Measurements from ENCODE around the gene ANO2.
"Not testable (repeated sequence)": the region's sequence is repeated elsewhere in the genome, so short reads cannot be mapped to it uniquely, and the experiment has no call there.

Gene ANO2

GRCh38 chr12:5716201-5716600, 228.9 kb downstream of the ANO2 start:
- no peak for DNase-seq

GRCh38 chr12:5715021-5715420, 230.0 kb downstream of the ANO2 start:
- DNase-seq, result no peak

GRCh38 chr12:5713599-5714081, 231.4 kb downstream of the ANO2 start:
- DNase-seq, result no peak

DNA sequence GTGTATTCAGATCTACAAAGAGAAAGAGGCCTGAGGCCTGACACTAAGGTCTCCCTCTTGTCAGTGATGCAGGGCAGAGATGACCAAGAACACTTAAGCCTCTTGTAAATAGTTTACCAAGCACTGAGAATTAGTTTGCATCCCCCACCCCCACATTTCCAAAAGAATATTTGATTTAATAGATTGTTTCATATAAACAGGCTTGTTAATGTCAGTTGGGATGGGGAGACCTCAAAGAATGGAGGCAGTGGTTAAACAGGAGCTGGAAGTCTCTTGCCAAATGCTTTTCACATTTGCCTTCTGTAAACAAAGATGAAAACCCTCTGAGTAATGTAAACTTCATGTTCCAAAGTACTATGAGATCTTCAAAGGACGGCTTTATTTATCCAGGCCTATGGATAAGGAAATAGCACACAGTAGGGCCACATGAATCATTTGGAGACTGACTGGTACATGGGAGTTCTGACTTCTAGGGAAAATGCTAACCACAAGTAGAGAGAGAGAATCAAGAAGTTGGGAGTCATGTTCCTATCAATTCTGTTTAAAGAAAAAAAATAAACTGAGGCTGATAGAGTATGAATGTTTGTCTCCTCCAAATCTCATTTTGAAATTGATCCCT, 234.7 kb downstream of the ANO2 start:
- no peak for DNase-seq

DNA sequence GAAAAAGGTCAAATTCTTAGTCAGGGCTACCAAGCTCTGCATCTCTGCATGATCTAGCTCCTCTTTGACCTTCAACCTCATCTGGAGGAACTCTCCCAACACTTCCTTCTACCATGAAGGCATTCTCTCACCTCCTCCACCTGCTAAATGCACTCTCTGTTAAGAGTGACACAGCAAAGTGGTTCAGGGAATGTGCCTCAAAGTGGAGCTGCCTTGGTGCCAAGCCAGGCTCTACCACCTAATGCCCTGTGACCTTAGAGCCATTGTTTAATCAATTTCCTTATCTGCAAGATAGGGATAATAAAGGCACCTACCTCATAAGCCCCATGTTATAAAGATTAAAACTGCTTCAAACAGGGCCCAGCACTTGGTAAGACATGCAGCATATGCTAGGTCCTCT, 236.7 kb downstream of the ANO2 start:
- no peak for DNase-seq

- DNase-seq, result no peak
Observed at GRCh38 chr12:5706247-5706646, 238.8 kb downstream of the ANO2 start.

DNA sequence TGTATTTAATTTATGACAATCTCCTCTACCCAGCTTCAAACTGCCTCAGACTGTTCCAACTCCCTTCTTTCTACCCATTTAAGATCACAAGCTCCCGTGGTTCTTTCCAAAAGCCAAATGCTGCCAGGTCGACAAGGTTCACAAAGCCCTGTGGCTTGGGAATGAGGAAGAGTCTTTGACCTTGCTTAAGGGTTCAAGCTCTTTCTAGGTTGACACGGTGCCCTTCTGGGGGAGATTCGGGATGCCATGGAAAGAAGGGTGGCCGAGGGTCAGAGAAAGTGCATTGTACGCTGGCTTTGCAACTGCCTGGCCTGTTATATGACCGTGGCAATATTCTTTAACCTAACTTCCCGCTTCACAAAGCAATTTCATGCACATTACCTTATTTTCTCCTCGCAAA, 239.3 kb downstream of the ANO2 start:
- DNase-seq, result no peak

GRCh38 chr12:5694759-5695409, 250.2 kb downstream of the ANO2 start:
- no peak for DNase-seq

DNA sequence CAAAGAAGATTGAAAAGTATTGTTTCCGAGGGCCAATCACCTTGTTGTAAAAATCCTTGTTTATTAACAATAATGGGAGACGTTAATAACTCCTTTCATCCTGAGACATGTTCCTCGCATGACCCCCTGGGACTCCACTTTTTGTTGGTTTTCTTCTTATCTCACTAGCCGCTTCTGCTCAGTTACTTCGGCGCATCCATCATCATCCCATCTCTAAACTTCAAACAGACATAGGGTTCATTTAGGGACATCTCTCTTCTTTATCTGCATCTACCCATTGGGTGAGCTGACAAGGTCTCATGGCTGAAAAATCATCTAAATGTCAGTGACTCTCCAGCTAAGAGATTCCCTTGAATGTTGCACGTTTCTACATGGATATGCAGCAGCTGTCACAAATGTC, 252.2 kb downstream of the ANO2 start:
- DNase-seq, result no peak

GRCh38 chr12:5691943-5692342, 253.1 kb downstream of the ANO2 start:
- no peak for DNase-seq

DNA sequence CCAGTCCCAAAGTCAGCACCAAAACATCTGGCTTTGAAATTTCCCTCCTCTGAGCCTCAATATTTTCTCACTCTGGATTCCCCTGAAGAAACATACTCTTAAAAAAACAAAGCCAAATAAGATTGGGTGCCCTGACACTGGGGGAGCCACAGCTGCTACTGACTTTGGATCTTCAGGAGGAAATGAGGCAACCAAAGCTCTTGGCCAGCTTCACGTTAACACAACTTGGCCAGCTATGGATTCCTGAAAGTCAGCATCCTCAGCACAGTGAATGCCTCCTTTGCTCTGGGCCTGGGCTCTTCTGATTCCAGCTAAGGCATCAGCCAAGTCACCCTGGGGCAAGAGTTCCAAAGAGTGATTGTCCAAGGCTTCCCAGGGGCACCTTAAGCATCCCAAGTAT, 254.8 kb downstream of the ANO2 start:
- DNase-seq, result no peak

DNA sequence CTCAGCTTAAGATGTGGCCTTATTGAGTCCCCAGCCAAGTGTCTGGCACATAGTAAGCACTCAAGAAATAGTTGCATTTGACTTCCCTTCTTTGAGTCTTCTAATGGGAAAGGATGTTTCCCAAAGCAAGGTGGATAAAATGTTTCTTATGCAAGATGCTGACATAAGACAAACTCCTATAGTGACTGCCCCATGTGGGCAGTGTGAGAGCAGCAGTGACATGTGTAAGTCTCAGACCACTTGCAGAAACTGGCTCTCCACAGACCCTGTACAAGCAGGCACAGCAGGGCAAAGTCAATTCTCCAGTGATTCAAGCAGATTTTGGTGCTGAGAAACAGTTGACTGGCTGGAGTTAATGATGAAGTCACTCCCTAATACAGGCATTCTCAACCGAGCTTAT, 255.3 kb downstream of the ANO2 start:
- DNase-seq, result no peak

- no peak for DNase-seq
Observed at GRCh38 chr12:5688226-5688625, 256.8 kb downstream of the ANO2 start.

DNA sequence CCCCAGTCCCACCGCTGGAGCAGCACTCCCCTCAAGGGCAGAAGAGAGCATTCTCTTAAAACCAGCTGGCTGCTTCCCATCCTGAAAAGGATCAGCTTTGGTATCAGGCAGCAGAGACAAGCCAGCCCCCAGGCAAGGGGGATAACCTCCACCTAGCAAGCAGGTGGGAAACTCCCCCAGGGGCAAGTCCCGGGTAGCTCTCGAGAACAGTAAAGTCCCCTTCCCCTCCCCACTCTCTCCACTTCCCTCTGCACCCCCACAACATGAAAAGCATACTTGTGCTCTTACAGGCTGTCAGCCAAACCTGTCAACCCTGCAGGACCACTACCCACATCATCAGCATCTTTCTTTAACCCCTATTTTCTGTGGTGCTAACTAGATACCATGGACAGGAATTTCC, 259.1 kb downstream of the ANO2 start:
- no peak for DNase-seq

- DNase-seq, result no peak
Observed at GRCh38 chr12:5684989-5685388, 260.1 kb downstream of the ANO2 start.

DNA sequence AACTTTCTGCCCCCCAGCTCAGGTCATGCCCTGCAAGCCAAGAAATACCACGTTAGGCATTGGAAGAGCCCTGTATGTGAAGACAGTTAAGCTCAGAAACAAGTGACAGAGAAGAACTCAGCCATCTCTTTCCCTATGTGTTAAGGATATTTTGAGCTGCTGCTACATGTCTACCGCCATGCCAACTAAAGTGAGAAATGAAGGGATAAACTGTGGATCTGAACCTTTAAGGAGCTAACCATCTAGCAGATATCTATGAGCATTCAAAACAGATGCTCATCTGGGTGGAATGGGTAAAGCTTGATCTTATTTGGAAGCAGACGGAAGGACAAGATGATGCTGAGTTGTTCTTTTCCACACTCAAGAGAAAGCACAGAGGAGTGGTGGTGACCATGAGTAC, 262.5 kb downstream of the ANO2 start:
- DNase-seq, result no peak

DNA sequence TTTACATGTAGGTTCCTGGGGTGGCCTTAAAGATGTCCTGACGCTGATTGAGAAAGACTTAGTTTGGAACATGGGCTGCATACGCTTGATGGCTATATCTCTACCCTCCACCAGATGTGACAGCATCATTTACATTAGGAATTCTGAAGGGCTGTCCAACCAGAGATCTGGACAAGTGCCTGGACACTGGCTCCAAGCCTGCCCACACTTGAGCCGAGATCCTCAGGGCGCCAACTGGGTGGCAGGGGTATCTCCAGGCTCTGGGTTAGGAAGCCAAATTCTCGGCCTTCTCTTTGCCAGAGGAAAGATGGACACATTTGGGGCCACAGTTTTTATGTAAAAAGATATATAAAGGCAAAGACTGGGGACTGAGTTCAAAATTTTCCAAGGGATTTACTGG, 266.9 kb downstream of the ANO2 start:
- DNase-seq, result no peak

DNA sequence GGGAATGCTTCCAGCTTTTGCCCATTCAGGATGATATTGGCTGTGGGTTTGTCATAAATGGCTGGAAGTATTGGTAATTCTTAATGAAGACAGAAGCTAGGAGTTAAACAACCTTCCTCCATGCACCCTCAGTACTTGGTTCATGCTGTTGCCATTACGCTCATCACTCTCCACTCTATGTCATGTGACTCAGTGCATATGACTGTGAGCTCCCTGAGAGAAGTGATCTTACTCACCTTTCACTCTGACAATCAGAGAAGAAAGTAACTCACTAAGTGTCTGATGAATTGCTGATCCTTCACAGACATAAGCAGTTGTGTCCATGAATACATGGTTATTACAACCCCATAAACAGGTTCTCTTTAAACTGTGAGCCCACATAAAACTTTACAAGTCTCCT, 275.4 kb downstream of the ANO2 start:
- not testable (repeated sequence) for DNase-seq

DNA sequence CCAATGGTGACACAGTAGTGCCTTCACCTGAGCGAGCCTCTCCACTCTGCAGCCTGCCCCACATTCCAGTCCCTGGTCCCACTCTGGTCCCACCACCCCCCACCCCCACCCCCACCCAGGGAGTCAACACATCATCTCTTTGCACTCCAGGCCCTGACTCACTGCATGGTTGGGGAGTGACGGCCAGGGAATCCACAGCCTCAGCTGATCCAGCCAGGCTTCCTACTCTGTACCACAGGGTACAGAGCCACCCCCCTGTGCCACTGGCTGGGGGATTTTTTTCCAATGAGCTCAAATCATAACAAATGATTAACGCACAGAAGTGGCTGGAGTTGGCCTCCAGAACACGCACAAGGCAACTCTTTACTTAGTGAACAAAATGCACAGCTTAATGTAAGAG, 279.4 kb downstream of the ANO2 start:
- no peak for DNase-seq

DNA sequence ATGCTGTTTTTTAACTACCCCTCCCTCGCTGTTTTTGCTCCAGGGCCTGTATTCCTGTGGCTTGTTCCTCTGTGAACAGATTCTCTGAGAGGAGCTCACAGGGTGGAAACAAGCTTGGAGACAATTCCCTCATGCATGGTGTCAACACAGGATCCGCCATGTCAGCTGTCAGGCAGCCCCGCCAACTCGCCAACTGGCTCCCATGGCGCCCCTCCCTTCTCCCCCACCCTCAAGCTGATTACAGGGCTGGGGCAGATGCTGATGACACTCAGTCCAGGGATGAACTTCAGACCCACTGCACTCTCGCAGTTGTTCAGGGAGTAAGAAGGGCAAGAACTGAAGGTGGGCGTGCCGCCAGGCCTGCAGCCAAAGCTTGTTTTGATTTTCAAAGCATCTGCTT, 283.2 kb downstream of the ANO2 start:
- DNase-seq, result no peak

DNA sequence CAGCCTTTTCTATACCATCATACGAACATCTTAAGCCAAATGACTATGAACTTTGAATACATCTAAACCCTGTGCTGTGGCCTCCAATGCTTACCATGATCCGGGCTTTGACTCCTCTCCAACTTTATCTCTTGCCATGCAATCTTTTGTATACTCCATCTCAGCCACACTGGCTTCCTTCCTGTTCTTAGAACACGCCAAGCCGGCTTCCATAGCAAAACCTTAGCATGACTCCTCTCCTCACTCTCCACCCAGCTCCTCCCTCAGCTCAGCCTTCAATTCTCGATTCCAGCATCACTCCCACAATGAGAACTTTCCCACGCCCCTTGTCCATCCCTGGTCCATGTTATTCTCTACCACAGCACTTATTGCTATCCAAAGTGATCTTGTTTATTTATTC, 284.8 kb downstream of the ANO2 start:
- no peak for DNase-seq

DNA sequence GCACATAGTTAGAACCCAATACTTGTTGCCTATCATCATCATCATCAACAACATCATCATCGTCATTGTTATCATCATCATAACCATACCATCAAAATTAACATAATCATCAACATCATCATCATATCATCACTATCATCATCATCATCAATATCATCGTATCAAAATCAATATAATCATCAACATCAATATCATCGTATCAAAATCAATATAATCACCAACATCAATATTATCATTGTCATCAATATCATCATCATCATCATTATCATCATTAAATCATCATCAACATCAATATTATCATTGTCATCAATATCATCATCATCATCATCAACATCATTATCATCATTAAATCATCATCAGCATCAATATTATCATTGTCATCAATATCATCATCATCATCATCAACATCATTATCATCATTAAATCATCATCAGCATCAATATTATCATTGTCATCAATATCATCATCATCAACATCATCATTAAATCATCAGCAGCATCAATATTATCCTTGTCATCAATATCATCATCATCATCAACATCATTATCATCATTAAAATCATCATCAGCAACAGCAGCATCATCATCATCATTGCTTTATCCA, 286.6 kb downstream of the ANO2 start:
- not testable (repeated sequence) for DNase-seq

GRCh38 chr12:5656836-5657235, 288.2 kb downstream of the ANO2 start:
- DNase-seq, result no peak

GRCh38 chr12:5655120-5655519, 289.9 kb downstream of the ANO2 start:
- no peak for DNase-seq

- no peak for DNase-seq
Observed at GRCh38 chr12:5654019-5654418, 291.0 kb downstream of the ANO2 start.

All from NCI-H748 treated with DMSO at 0.1 percent for 48 hours (cell line).